Erythroblast (primary cell): ENCODE data around the gene PCDHGB3.
"Not testable (repeated sequence)": the region's sequence is repeated elsewhere in the genome, so short reads cannot be mapped to it uniquely, and the experiment has no call there.

Experiments
- DNase-seq, 2 experiments: peaks; one replicate each; lab custom pipeline; 2025; lab: John Stamatoyannopoulos, UW
- GATA1 ChIP-seq: IDR thresholded peaks from 2 replicates; pipeline ENCODE4 v1.6.1; 2011; ENCODE audit warnings: low read depth, mild to moderate bottlenecking, control low read depth, low read length, moderate library complexity
- POLR2A ChIP-seq: IDR thresholded peaks from 2 replicates; pipeline ENCODE4 v1.6.1; 2011; ENCODE audit warnings: mild to moderate bottlenecking, low read length

Gene PCDHGB3

DNA sequence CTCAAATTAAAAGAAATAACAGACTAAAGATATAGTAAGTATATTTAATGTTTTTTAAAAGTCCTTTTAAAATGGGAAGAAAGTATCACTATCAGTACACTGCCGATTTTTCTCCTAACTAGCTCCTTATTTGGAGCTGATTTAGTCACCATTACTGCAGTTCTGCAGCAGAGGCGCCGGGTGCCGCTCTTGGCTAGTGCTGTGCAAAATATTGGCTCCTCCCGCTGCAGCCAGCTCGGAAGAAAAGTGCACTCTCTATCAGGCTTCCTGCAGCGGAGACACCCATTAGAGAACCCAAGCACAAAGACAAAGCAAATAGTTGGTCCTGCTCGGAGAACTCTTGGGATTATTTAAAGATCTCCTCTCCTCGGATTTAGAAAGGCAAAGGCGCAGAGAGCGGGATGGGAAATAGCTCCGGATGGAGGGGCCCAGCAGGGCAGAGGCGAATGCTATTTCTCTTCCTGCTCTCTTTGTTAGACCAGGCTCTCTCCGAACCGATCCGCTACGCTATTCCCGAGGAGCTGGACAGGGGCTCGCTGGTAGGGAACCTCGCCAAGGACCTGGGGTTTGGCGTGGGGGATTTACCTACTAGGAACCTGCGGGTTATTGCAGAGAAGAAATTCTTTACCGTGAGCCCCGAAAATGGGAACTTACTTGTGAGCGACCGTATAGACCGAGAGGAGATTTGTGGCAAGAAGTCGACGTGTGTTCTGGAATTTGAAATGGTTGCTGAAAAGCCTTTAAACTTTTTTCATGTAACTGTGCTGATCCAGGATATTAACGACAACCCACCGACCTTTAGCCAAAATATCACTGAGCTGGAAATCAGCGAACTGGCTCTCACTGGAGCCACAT is at the start of gene PCDHGB3:
Gene PCDHGB3 (plus strand): TSS at position 249 of the 855 bp plus-strand sequence. CDS start 153 bp downstream, at position 402.
- TF ChIP-seq POLR2A (no peak), GATA1 (no peak)
- peak; percentile 4 to 8 for DNase-seq

DNA sequence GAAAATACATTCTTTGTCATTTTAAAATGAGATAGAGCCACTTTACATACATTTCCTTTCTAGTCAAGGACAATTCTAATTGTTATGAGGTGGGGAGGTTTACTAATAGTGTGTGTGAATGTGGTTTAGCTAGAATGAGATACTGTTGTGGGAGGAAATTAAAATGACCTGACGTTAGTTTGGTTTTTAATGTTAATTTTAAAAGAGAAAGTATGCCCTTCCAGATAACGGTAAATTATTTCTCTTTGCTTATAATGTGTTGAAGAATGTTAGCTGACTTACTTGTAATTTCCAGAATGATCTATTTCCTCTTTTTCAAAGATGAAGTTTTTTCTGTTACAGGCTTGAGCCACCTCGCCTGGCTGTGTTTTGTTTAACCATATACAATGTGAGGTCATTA is 47.8 kb upstream of the PCDHGB3 start:
- no peak for DNase-seq
- TF ChIP-seq GATA1, result no peak
- no peak for TF ChIP-seq POLR2A

DNA sequence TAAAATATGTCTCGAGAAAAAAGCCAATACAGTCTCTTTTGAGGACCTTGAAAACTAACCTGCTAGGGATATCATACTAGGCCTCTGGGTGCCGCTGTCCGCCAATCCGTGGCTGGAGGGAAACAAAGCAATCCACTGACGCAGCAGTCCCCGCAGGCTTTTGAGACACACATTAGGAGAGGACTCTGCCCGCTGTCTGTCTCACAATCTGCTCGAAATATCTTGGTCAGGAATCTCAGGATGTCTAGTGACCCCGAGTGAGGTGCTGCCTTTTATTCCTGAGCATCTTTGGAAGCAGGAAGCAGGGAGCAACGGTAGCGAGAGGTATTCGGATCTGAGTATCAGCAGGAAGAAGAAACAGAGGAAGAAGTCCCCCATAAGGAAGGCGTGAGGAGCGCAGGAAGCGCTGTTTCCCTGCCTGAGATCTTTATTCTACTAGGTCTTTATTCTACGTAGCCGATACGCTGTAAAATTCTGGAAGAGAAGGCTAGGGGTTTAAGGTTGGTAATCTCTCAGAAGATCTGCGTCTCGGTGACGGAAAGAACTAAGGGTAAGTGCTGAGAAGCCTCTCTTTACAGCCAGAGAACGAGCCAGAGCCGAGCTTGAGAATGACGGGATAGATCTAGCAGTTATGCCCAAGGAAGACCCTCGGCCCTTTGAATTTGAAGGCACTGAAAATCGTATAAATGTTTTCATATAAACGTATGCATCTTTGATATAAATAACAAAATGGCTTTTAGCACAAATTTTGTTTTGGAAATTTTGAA is 43.8 kb upstream of the PCDHGB3 start:
- TF ChIP-seq GATA1 (no peak), POLR2A (no peak)
- DNase-seq, result peak; percentile 5 to 9

DNA sequence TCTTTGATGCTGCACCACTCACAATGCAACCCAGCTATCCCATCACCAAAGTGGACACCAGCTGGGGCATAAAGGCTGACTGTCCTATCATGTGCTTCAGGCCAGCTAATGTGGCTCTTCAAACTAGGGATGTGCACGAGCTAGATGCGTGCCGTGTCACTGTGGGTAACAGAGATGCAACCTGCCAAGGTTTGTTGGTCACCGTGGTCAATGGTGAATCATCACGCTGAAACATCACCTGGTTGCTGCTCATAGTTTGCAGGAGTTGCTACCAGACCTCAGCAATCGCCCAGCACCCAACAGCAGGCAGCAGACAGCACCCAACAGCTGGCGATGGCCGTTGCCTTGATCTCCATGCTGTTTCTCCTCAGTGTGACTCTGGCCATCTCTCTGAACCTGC is 41.8 kb upstream of the PCDHGB3 start:
- no peak for DNase-seq
- TF ChIP-seq GATA1 (no peak), POLR2A (no peak)

DNA sequence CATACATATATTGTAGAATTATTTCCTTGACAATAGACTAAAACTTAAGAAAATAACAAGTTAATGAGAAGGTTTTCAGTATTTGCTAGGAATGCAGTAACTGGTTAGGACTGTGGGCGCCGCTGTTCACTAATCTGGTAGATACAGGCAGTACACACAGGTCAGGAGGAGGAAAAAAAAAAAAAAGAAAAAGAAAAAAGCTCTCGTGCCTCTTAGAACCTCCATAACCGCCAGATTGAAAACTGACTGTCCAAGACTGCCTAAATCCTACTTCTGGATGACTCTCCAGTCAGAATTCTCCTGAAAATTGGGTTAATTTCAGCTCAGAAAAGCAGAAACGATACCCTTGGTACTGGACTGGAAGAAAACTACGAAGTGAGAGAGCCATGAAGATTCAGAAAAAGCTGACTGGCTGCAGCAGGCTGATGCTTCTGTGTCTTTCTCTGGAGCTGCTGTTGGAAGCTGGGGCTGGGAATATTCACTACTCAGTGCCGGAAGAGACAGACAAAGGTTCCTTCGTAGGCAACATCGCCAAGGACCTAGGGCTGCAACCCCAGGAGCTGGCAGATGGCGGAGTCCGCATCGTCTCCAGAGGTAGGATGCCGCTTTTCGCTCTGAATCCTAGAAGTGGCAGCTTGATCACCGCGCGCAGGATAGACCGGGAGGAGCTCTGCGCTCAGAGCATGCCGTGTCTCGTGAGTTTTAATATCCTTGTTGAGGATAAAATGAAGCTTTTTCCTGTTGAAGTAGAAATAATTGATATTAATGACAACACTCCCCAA is 39.6 kb upstream of the PCDHGB3 start, which contains the start of gene PCDHGA1:
Gene PCDHGA1 (plus strand): TSS at position 216 of the 782 bp plus-strand sequence.
- no peak for DNase-seq
- TF ChIP-seq GATA1 (no peak), POLR2A (no peak)

DNA sequence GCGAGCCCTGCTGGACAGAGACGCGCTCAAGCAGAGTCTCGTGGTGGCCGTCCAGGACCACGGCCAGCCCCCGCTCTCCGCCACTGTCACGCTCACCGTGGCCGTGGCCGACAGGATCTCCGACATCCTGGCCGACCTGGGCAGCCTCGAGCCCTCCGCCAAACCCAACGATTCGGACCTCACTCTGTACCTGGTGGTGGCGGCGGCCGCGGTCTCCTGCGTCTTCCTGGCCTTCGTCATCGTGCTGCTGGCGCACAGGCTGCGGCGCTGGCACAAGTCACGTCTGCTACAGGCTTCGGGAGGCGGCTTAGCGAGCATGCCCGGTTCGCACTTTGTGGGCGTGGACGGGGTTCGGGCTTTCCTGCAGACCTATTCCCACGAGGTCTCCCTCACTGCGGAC is 37.5 kb upstream of the PCDHGB3 start:
- not testable (repeated sequence) for DNase-seq

DNA sequence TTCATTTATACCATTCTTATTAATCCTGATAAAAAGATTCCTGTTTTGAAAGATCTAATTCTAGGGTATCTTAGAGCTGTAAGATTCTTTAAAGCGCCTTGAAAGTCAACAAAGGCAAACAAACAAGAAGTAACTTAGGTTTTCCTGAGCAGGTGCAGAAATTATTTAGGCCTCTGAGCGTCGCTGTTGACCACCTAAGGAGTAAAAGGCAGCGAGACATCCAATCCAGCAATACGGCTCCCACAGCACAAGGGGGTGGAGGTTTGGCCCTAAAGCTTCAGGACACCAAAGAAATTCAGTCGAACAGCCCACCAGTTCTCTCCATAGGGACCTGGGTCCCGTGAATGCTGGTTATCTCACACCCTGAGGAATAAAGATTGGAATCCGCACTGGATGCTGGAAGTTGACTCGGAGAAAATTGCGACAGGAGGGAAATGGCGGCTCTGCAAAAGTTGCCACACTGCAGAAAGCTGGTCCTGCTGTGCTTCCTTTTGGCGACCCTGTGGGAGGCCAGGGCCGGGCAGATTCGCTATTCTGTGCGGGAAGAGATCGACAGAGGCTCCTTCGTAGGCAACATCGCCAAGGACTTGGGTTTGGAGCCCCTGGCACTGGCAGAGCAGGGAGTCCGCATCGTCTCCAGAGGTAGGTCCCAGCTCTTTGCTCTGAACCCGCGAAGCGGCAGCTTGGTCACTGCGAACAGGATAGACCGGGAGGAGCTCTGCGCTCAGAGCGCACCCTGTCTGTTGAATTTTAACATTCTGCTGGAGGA is 31.3 kb upstream of the PCDHGB3 start, which contains the start of gene PCDHGA2:
Gene PCDHGA2 (plus strand): TSS at position 223 of the 769 bp plus-strand sequence.
- TF ChIP-seq GATA1, result no peak
- no peak for TF ChIP-seq POLR2A
- DNase-seq, result peak; percentile 8 to 25

DNA sequence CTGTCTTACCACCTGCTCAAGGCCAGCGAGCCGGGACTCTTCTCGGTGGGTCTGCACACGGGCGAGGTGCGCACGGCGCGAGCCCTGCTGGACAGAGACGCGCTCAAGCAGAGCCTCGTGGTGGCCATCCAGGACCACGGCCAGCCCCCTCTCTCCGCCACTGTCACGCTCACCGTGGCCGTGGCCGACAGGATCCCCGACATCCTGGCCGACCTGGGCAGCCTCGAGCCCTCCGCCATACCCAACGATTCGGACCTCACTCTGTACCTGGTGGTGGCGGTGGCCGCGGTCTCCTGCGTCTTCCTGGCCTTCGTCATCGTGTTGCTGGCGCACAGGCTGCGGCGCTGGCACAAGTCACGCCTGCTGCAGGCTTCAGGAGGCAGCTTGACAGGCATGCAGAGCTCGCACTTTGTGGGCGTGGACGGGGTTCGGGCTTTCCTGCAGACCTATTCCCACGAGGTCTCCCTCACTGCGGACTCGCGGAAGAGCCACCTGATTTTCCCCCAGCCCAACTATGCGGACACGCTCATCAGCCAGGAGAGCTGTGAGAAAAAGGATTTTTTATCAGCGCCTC is 29.2 kb upstream of the PCDHGB3 start:
- DNase-seq, result not testable (repeated sequence)

DNA sequence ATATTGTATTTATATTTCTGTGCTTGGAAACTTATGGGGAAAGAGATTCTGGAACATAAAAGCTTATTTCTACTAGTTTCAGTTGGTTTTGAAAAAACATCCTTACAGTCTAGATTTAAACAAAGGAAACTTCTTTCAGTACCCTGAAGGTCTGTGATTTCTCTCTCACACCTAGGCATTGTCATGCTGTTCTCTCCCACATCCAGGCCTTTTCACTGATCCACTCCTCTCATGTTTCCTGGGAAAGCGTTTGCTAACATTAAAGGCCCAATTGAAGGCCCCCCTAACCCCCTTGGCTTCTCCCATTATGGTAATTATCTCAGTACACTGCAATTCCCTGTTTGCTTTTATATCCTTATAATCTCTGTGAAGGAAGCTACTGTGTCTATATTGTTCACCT is 27.3 kb upstream of the PCDHGB3 start:
- TF ChIP-seq POLR2A, result no peak
- TF ChIP-seq GATA1, result no peak
- DNase-seq, result no peak

DNA sequence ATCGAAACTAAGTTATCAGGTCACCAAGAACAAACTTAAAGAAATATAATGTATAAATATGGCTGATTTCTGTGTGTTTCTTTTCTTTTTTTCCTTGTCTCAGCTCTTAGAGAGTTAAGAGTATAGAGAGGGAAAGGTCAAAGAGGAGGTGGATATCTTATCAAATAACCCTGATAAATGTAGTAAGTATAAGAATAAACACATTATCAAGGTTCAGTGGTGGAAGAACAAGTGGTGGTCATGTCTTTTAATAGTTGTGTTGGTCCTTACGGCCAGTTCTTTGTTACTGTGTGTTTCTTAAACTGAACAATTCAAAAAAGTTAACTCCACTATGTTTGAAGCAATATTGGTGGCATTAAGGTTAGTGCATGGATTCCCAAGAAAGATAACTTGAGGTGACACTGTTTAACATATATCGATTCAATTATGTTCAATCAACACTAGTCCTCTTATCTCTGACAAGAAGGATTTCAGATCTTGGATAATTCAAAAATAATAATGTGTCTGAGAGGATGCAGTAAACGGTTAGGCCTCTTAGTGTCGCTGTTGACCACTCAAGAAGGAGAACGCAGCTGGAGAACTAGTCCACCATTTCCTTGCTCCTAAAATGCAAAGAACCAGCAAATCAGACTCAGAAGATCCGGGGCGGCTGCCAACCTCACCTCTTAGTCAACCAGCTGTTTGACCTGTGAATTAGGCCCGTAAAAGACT is 26.6 kb upstream of the PCDHGB3 start, which contains the start of gene PCDHGA3:
Gene PCDHGA3 (plus strand): TSS at position 588 of the 711 bp plus-strand sequence. CDS start 205 bp downstream, outside the sequence.
- no peak for TF ChIP-seq POLR2A
- TF ChIP-seq GATA1, result no peak
- DNase-seq, result peak; percentile 25 to 32

DNA sequence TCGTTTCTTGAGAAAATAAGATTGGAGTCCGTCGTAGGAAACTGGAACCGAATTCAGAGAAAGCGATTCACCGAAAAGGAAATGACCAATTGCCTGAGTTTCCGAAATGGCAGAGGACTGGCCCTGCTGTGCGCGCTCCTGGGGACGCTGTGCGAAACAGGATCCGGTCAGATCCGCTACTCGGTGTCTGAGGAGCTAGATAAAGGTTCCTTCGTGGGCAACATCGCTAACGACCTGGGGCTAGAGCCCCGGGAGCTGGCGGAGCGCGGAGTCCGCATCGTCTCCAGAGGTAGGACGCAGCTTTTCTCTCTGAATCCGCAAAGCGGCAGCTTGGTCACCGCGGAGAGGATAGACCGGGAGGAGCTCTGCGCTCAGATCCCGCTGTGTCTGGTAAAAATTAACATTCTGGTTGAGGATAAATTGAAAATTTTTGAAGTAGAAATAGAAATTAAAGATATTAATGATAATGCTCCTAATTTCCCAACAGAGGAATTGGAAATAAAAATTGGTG is 26.0 kb upstream of the PCDHGB3 start:
- DNase-seq, result no peak
- TF ChIP-seq POLR2A (no peak), GATA1 (no peak)

DNA sequence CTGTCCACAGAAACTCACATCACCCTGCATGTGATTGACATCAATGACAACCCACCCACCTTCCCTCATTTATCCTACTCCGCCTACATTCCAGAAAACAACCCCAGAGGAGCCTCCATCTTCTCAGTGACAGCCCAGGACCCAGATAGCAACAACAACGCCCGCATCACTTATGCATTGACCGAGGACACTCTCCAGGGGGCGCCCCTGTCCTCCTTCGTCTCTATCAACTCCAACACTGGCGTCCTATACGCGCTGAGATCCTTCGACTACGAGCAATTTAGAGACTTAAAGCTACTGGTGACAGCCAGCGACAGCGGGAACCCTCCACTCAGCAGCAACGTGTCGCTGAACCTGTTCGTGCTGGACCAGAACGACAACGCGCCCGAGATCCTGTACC is 24.7 kb upstream of the PCDHGB3 start:
- no peak for DNase-seq

DNA sequence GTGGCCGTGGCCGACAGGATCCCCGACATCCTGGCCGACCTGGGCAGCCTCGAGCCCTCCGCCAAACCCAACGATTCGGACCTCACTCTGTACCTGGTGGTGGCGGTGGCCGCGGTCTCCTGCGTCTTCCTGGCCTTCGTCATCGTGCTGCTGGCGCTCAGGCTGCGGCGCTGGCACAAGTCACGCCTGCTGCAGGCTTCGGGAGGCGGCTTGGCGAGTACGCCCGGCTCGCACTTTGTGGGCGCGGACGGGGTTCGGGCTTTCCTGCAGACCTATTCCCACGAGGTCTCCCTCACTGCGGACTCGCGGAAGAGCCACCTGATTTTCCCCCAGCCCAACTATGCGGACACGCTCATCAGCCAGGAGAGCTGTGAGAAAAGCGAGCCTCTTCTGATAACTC is 24.0 kb upstream of the PCDHGB3 start:
- not testable (repeated sequence) for DNase-seq

More for the DNA sequence above, 24.7 kb upstream of the PCDHGB3 start:
- no peak for TF ChIP-seq POLR2A
- TF ChIP-seq GATA1, result no peak
